Natural killer cell (primary cell): ENCODE results near the gene MCM3AP. TPM values are rescaled to one million over a fixed set of nuclear protein-coding genes. Genes with fewer than 3 reads are reported as not detected.
A peak's percentile ranks its signal among the peaks of the same experiment; 100 is the strongest.
"Not testable (repeated sequence)": the region's sequence is repeated elsewhere in the genome, so short reads cannot be mapped to it uniquely, and the experiment has no call there.

ENCODE experiments used
- ATAC-seq, 3 donors: fragments of 150-1000 bp in 2 of 3; fragments of 200-7000 bp in 1 of 3; cut with Tn5 transposase; 1 replicate in 1 of 3; 2 replicates in 2 of 3; pipeline ENCODE4 v1.10.0; 2021; ENCODE audit warnings: mild to moderate bottlenecking in 2 of 3, moderate library complexity in 2 of 3
- DNase-seq, 2 donors: peaks; one replicate each; pipeline versions ENCODE4 v3.0.0 to v3.0.0-alpha.2; 2013 to 2021; ENCODE audit warnings: mixed read lengths in 1 of 2
- H3K27ac ChIP-seq: one replicate; pipeline ENCODE4 v1.5.1; 2013; ENCODE audit warnings: mild to moderate bottlenecking, low read length
- H3K27me3 ChIP-seq: one replicate; pipeline ENCODE4 v1.6.1; 2013; ENCODE audit warnings: low read length; ENCODE audit not compliant: control insufficient read depth, insufficient read depth
- H3K36me3 ChIP-seq: one replicate; pipeline ENCODE4 v1.6.1; 2013; ENCODE audit warnings: low read length; ENCODE audit not compliant: control insufficient read depth, insufficient read depth
- H3K4me1 ChIP-seq: one replicate; pipeline ENCODE4 v1.6.1; 2013; ENCODE audit warnings: low read length; ENCODE audit not compliant: control insufficient read depth, insufficient read depth
- H3K4me3 ChIP-seq: one replicate; pipeline ENCODE4 v1.5.1; 2013; ENCODE audit warnings: low read length
- H3K9me3 ChIP-seq: one replicate; pipeline ENCODE4 v1.6.1; 2013; ENCODE audit warnings: low read length; ENCODE audit not compliant: control insufficient read depth, insufficient read depth
- H3K27ac Mint-ChIP-seq, 2 donors: one replicate each; pipeline ENCODE4 v1.8.0; 2022; ENCODE audit warnings: mild to moderate bottlenecking in 2 of 2, mixed read lengths in 2 of 2, moderate library complexity in 1 of 2
- H3K27me3 Mint-ChIP-seq, 2 donors: one replicate each; pipeline ENCODE4 v1.8.0; 2022; ENCODE audit warnings: low read depth in 2 of 2, mixed read lengths in 2 of 2
- H3K36me3 Mint-ChIP-seq: one replicate; pipeline ENCODE4 v1.8.0; 2022; ENCODE audit warnings: mixed read lengths
- H3K4me1 Mint-ChIP-seq, 2 donors: one replicate each; pipeline ENCODE4 v1.8.0; 2022; ENCODE audit warnings: mixed read lengths in 2 of 2
- H3K4me3 Mint-ChIP-seq: one replicate; pipeline ENCODE4 v1.8.0; 2022; ENCODE audit warnings: mild to moderate bottlenecking, moderate library complexity, mixed read lengths
- H3K9me3 Mint-ChIP-seq, 2 donors: one replicate each; pipeline ENCODE4 v1.8.0; 2022; ENCODE audit warnings: mixed read lengths in 2 of 2
- WGBS: methylation state at CpG from one replicate; pipeline ENCODE4 v1.1.7; 2013; ENCODE audit warnings: missing lambda C conversion rate; ENCODE audit not compliant: insufficient coverage; 5-methylcytosine and 5-hydroxymethylcytosine counted together
- intact Hi-C: fragments of 100-400 bp; cut with micrococcal nuclease; formaldehyde crosslinking; loops from one replicate; pipeline ENCODE4 v1.14.2; 2022
- total RNA-seq, 4 donors: library from RNA; stranded (reverse); fragments of 120-200 nt in 1 of 4; gene quantifications; one replicate each; pipeline versions ENCODE4 v1.2.3 to v1.2.4, GENCODE V29; 2013 to 2022
- TF ChIP-seq, protein P1 (sequence below): fragments of 200-600 bp; IDR thresholded peaks from one replicate; pipeline ENCODE4 v1.8.0; 2022; ENCODE audit warnings: antibody characterized with exemption

Gene MCM3AP
- total RNA-seq, 3 donors from 2014 or later (not counting 1 experiment from before 2014, with no cell fraction given): 143 to 172 (median 159) TPM

DNA sequence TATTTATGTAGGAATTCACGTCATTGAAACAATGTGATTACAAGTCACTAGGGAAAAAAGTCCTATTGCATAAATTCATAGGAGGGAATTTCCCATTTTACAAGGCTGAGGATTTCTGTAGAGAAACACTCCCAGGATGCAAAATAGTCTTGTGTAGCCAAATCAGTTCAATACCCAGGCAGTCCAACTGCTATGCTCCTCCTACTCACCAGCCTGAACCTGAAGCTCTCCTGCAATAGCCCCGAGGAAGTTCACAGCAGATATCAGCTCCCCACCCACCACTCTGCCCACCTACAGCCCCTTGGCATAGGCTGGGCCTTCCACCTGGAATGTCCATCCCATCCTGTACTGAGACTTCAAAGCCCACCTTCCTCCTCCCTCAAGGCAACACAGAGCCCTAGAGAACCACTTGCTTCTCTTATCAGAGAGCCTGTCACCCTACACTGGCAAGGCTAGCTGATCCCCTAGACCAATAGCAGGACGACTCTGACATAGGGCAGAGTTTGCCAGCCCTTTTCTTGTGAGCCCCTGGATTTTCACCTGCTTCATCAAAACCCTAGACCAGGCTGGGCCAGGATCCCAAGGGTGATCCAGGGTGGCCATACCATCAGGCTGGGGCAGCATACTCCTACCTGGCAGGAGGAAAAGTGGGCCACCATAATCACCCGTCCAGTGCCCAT, 58.4 kb downstream of the MCM3AP start:
- H3K4me1 Mint-ChIP-seq: peaks cover 60% of the 10 kb centered on the region in 2 donors
- Histone ChIP-seq H3K4me1 (peaks cover 20% of the 10 kb centered on the region), H3K27me3 (no peaks in the 10 kb centered on the region), H3K36me3 (peaks cover 2% of the 10 kb centered on the region), H3K4me3 (no peak overlapping the region), H3K27ac (no peak overlapping the region), H3K9me3 (no peaks in the 10 kb centered on the region)
- no peaks in the 10 kb centered on the region for H3K36me3 Mint-ChIP-seq
- intact Hi-C loops: no loop called here
- no peaks in the 10 kb centered on the region for H3K27me3 Mint-ChIP-seq
- DNase-seq (peak in 1 of 2 donors; percentile 12), ATAC-seq (no peak)
- peak overlapping the region; percentile 88 for H3K4me3 Mint-ChIP-seq
- TF ChIP-seq, protein P1, sequence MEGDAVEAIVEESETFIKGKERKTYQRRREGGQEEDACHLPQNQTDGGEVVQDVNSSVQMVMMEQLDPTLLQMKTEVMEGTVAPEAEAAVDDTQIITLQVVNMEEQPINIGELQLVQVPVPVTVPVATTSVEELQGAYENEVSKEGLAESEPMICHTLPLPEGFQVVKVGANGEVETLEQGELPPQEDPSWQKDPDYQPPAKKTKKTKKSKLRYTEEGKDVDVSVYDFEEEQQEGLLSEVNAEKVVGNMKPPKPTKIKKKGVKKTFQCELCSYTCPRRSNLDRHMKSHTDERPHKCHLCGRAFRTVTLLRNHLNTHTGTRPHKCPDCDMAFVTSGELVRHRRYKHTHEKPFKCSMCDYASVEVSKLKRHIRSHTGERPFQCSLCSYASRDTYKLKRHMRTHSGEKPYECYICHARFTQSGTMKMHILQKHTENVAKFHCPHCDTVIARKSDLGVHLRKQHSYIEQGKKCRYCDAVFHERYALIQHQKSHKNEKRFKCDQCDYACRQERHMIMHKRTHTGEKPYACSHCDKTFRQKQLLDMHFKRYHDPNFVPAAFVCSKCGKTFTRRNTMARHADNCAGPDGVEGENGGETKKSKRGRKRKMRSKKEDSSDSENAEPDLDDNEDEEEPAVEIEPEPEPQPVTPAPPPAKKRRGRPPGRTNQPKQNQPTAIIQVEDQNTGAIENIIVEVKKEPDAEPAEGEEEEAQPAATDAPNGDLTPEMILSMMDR: no peak
- peak overlapping the region; percentile 78 to 88 for H3K27ac Mint-ChIP-seq
- H3K9me3 Mint-ChIP-seq: no peaks in the 10 kb centered on the region
- 65% methylated on average over 3 of the region's 4 CpGs for WGBS

DNA sequence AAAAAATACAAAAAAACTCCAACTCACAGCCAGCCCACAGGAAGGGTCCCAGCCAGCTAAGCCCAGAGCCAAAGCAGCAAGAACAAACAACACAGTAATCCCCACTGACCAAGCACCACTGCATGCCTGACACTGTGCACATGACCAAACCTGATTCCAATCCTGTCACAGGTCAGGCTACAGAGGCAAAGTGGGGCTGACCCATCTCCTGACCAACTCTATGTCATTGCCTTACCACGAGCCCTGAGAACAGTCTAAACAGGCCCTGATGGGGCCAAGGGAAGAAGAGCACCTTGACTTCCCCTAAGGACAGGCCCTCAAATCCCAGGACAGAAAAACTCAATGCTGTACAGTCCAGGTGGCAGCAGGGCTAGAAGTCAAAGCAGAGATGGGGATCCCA, 59.3 kb downstream of the MCM3AP start:
- no peak for DNase-seq
- peaks cover 6% of the 10 kb centered on the region for H3K36me3 ChIP-seq
- 94% methylated on average over 1 of the region's 1 CpG for WGBS
- TF ChIP-seq, protein P1: no peak
- no peaks in the 10 kb centered on the region for H3K36me3 Mint-ChIP-seq
- H3K27ac Mint-ChIP-seq: peak overlapping the region; percentile 78 to 88
- intact Hi-C loops: no loop called here
- no peak overlapping the region for H3K4me3 ChIP-seq
- peaks cover 20% of the 10 kb centered on the region for H3K4me1 ChIP-seq
- H3K9me3 Mint-ChIP-seq: no peaks in the 10 kb centered on the region
- no peak overlapping the region for H3K27ac ChIP-seq
- H3K27me3 ChIP-seq: no peaks in the 10 kb centered on the region
- peaks cover 51% of the 10 kb centered on the region in 2 donors for H3K4me1 Mint-ChIP-seq
- ATAC-seq: no peak
- H3K27me3 Mint-ChIP-seq: no peaks in the 10 kb centered on the region
- H3K4me3 Mint-ChIP-seq: peak overlapping the region; percentile 88
- no peaks in the 10 kb centered on the region for H3K9me3 ChIP-seq

DNA sequence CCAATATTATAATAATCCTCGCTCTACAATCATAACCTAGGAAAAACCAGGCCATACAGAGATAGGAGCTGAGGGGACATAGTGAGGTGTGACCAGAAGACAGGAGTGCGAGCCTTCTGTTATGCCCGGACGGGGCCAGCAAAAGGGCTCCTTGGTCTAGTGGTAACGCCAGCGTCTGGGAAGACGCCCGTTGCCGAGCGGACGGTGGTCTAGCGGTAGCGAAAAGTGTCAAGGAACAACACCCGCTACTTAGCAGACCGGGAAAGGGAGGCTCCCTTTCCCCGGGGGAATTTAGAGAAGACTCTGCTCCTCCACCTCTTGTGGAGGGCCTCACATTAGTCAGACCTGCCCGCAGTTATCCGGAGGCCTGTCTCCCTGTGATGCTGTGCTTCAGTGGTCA, 61.8 kb downstream of the MCM3AP start:
- H3K4me1 ChIP-seq: peaks cover 14% of the 10 kb centered on the region
- H3K9me3 ChIP-seq, H3K36me3 ChIP-seq, H3K36me3 Mint-ChIP-seq, intact Hi-C loops, H3K27ac ChIP-seq, H3K4me3 ChIP-seq, ATAC-seq, H3K4me3 Mint-ChIP-seq, H3K27ac Mint-ChIP-seq, H3K27me3 Mint-ChIP-seq, H3K27me3 ChIP-seq, H3K9me3 Mint-ChIP-seq, DNase-seq: not testable (repeated sequence)
- peaks cover 31 to 38% of the 10 kb centered on the region in 2 donors for H3K4me1 Mint-ChIP-seq
- 96% methylated on average over 17 of the region's 18 CpGs for WGBS

- peaks cover 13% of the 10 kb centered on the region for H3K4me1 ChIP-seq
- no peaks in the 10 kb centered on the region for H3K27me3 Mint-ChIP-seq
- no peak overlapping the region for H3K27ac ChIP-seq
- H3K4me1 Mint-ChIP-seq: peaks cover 30 to 38% of the 10 kb centered on the region in 2 donors
- no peak overlapping the region for H3K27ac Mint-ChIP-seq
- no peak overlapping the region for H3K4me3 ChIP-seq
- H3K9me3 Mint-ChIP-seq: no peaks in the 10 kb centered on the region
- no peaks in the 10 kb centered on the region for H3K36me3 Mint-ChIP-seq
- no peaks in the 10 kb centered on the region for H3K9me3 ChIP-seq
- intact Hi-C loops: no loop called here
- no peak for ATAC-seq
- WGBS: 96% methylated on average over 3 of the region's 7 CpGs
- H3K27me3 ChIP-seq: no peaks in the 10 kb centered on the region
- peaks cover 8% of the 10 kb centered on the region for H3K36me3 ChIP-seq
- DNase-seq: no peak
- TF ChIP-seq, protein P1: no peak
- H3K4me3 Mint-ChIP-seq: no peak overlapping the region
Measured at GRCh38 chr21:46223217-46223616, 62.2 kb downstream of the MCM3AP start.
